GM19397 (cell line): ENCODE data around the gene EIF3I.

Source experiments
- ATAC-seq: cut with Tn5 transposase; IDR thresholded peaks from one replicate; pipeline ENCODE4 v1.9.1; 2021; ENCODE audit warnings: mild to moderate bottlenecking, moderate library complexity; ENCODE audit not compliant: unreplicated experiment

EIF3I gene

DNA sequence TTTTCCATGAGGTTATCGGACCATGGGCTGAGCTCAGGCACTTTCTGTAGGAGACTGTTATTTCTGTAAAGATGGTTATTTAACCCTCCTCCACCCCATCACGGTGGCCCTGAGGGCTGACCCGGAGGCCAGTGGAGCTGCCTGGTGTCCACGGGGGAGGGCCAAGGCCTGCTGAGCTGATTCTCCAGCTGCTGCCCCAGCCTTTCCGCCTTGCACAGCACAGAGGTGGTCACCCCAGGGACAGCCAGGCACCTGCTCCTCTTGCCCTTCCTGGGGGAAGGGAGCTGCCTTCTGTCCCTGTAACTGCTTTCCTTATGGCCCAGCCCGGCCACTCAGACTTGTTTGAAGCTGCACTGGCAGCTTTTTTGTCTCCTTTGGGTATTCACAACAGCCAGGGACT is 24.4 kb upstream of the EIF3I start:
- no peak for ATAC-seq

GRCh38 chr1:32198237-32199042 is 23.8 kb upstream of the EIF3I start:
- ATAC-seq = no peak

GRCh38 chr1:32199043-32199716 is 23.0 kb upstream of the EIF3I start:
- ATAC-seq = no peak

GRCh38 chr1:32199717-32200072 is 22.5 kb upstream of the EIF3I start:
- ATAC-seq = no peak

- no peak for ATAC-seq
Measured at GRCh38 chr1:32200226-32201010, 21.8 kb upstream of the EIF3I start, which contains the start of gene CCDC28B. TSS of gene CCDC28B (plus strand) at chr1:32200595. CDS start at chr1:32201936, 1,341 bp downstream.

DNA sequence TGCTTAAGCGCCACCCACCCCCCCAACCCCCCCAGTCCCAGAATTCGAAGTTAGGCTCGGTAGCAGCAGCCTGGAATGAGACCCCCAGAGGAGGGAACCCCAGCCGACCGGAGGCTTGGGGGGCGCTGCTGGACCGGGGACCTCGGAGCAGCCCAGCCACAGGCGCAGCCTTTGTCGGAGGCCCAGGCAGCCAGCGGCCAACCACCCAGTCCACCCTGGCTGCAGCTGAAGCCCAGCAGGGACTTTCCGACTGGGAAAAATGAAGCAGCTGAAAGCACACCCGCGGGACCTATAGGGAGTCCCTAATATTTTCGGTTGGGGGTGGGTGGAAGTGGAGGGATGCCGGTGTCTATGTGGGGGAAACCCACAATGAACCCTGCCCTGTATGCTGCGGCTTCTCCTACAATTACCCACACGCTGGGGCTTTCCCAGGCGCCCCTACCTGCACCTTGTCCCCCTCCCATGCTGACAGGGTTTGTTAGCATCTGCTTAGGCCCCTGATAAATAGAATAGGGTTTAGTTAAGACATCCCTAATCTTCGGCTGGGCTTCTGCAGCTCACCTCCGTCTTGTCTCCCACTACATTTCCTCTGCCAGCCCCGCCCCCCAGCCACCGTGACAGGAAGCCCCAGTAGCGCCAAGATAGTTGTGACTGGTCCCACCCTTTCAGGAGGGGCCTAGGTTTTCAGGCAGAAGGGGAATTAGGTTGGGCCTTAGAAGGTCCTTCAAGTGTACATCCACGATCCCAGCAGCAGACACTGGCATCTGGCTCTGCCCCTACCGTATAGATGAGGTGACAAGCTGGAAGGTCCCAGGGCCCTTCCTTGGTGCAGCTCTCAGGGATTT is 21.0 kb upstream of the EIF3I start:
- ATAC-seq = no peak

DNA sequence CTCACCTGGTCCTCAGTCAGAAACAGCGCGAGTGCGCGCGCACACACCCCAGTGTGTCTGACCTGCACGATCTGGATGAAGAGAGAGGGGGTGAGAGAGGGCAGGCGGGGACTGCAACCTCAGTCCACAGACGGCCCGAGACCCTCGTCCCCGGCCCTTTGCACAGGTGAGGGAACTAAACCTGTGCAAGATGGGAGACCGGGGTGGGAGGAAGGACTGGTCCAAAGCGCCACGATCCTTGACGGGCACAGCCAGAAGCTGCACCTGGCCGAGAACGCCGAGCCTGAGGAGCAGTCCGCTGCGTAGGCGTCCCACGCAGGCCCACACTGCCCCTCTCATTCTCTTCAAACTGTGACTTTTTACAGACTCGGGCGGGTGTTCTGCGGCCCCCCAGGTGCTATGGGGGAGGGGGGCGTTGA is 17.3 kb upstream of the EIF3I start:
- ATAC-seq = no peak

DNA sequence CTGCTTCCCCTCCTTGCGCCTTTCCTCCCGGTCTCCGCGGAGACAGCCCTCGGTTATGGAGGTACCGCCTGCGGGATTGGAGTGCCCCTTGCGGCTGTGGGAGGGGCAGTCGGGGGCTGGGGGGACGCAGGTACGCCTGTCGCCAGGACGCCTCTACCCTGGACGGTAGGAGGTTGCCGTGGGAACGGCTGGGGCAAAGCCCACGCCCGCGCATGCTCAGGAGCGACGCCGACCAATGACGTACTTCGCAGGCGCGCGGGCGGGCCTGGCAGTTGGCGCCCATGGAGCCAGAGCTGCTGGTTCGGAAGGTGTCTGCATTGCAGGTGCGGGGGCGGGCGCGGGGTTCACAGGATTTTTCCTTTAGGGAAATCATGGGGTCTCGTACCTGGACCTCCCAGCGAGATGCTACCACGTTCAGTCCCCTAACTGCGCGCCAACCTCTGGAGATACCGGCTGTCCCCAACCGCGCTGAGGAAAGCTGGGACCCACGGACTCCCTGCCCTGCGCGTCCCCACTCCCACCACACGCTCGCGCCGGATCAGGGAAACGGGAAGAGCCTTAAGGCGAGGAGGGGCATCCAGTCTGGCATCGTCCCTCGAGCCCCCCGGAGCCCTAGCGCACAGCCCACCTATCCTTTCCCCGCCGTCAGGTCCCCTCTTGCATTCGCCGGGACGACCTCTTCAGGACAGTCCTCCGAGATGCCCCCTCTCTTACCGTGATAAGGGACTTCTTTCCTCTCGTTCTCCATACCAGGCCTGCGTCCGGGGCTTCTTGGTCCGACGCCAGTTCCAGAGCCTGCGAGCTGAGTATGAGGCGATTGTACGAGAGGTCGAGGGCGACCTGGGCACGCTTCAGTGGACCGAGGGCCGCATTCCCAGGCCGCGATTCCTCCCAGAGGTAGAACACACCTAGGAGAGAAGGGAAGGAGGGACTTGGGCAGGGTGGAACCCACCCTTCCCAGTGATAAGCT is 16.5 kb upstream of the EIF3I start, which contains the start of gene IQCC:
TSS of gene IQCC (plus strand) at position 271 of the 970 bp plus-strand sequence. CDS start at position 282, 11 bp downstream.
- ATAC-seq = peak; percentile 46

DNA sequence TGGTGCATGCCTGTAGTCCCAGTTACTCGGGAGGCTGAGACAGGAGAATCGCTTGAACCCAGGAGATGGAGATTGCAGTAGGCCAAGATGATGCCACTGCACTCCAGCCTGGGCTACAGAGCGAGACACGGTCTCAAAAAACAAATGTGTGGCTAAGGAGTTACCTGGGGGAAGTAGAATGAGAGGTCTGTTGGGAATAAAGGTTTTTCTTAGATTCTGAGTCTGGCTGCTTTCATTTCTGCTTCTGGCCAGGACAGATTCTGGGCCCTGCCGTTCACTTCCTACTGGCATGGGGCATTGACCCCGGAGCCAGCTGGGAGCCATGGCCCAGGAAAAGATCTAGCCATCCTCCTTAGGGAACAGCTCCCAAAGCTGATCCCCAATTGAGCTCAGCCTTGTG is 13.7 kb upstream of the EIF3I start:
- no peak for ATAC-seq

GRCh38 chr1:32208891-32209328 is 13.3 kb upstream of the EIF3I start, which contains the start of gene DCDC2B:
TSS of gene DCDC2B (plus strand) at chr1:32209089. CDS start at chr1:32209094, 5 bp downstream.
- no peak for ATAC-seq

- no peak for ATAC-seq
Measured at GRCh38 chr1:32215629-32216480, 6.4 kb upstream of the EIF3I start.

DNA sequence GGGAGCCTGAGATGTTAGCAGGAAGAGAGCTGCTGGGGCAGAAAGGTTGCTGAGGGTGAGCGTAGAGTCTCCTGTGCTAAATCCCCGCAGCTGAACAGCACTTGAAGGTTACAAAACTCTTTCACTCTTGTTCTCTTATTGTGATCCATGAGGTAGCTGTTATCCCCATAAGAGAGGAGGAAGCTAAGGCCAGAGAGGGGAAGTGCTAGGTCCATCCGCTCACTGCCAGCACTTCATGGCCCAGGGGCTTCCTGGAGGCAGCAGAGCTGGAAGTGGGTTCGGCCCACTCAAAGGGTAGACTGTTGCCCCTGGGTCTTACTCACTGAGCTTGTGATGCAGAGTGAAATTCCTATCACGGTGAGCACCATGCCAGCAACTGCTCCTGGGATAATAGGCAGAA is 5.6 kb upstream of the EIF3I start:
- ATAC-seq = no peak

- no peak for ATAC-seq
Measured at GRCh38 chr1:32219022-32219421, 3.2 kb upstream of the EIF3I start.

GRCh38 chr1:32220746-32221580 is 1.2 kb upstream of the EIF3I start:
- no peak for ATAC-seq

- ATAC-seq = no peak
Measured at GRCh38 chr1:32221581-32221979, 627 bp upstream of the EIF3I start.

GRCh38 chr1:32223683-32224082 is 1.5 kb downstream of the EIF3I start:
- no peak for ATAC-seq

- no peak for ATAC-seq
Measured at GRCh38 chr1:32224285-32224684, 2.1 kb downstream of the EIF3I start.
